ENCODE measurements around the gene FADS1.

The FADS1 gene

DNA sequence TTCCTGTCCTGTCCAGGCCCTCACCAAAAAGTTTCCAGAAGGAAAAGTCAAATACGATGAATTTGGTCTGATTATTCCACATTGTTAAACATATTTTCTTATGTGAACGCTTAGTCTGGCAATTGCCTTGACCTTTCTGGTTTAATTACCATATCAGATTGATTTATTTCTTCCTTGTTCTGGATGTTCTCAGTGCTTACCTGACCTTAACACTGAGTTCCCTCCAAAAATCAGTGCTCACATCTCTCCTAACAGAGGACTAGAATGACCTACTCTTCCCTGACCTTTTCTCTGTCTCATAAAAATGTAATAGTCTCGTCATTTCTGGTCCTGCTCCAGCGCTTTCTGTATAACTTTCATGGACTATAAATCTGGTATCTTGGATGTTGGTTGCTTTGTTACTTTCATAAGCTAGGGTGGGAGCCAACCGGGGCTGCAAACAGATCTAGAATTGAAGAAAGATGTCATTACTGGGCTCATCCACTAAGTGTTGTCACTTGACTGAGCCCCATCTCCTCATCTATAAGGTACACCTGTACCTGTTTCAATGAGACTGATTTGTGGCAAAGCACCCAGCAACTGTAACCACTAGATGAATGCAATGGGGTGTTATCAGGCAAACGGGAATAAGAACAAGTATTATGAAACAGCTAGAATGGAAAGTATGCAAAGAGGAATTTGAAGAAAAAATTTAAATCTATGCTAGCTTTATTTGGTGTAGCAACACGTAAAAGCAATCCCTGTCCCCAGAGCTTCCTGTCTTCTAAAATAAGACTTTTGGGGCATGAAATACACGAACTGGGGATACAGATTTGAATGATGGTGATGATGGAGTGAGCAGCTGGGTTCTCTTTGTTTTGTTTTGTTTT is 13.7 kb upstream of the FADS1 start:
- no peak for DNase-seq (ENCODE audit: low read depth in 1 of 2, low spot score in 1 of 2)
- no peak overlapping the region for H3K4me3 ChIP-seq (replicated peaks; ENCODE audit: insufficient read depth, low read length)
- TF ChIP-seq SPI1 (IDR thresholded peaks at IDR 0.05; ENCODE audit: borderline replicate concordance, low read depth) (no peak), POLR2AphosphoS5 (IDR thresholded peaks at IDR 0.05; ENCODE audit: low read depth) (no peak), GABPA (IDR thresholded peaks at IDR 0.05; ENCODE audit: low read depth) (no peak)
- TF ChIP-seq, protein P1, sequence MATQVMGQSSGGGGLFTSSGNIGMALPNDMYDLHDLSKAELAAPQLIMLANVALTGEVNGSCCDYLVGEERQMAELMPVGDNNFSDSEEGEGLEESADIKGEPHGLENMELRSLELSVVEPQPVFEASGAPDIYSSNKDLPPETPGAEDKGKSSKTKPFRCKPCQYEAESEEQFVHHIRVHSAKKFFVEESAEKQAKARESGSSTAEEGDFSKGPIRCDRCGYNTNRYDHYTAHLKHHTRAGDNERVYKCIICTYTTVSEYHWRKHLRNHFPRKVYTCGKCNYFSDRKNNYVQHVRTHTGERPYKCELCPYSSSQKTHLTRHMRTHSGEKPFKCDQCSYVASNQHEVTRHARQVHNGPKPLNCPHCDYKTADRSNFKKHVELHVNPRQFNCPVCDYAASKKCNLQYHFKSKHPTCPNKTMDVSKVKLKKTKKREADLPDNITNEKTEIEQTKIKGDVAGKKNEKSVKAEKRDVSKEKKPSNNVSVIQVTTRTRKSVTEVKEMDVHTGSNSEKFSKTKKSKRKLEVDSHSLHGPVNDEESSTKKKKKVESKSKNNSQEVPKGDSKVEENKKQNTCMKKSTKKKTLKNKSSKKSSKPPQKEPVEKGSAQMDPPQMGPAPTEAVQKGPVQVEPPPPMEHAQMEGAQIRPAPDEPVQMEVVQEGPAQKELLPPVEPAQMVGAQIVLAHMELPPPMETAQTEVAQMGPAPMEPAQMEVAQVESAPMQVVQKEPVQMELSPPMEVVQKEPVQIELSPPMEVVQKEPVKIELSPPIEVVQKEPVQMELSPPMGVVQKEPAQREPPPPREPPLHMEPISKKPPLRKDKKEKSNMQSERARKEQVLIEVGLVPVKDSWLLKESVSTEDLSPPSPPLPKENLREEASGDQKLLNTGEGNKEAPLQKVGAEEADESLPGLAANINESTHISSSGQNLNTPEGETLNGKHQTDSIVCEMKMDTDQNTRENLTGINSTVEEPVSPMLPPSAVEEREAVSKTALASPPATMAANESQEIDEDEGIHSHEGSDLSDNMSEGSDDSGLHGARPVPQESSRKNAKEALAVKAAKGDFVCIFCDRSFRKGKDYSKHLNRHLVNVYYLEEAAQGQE (IDR thresholded peaks at IDR 0.05; ENCODE audit: insufficient replicate concordance, low read depth): no peak
- TF ChIP-seq, protein P2, sequence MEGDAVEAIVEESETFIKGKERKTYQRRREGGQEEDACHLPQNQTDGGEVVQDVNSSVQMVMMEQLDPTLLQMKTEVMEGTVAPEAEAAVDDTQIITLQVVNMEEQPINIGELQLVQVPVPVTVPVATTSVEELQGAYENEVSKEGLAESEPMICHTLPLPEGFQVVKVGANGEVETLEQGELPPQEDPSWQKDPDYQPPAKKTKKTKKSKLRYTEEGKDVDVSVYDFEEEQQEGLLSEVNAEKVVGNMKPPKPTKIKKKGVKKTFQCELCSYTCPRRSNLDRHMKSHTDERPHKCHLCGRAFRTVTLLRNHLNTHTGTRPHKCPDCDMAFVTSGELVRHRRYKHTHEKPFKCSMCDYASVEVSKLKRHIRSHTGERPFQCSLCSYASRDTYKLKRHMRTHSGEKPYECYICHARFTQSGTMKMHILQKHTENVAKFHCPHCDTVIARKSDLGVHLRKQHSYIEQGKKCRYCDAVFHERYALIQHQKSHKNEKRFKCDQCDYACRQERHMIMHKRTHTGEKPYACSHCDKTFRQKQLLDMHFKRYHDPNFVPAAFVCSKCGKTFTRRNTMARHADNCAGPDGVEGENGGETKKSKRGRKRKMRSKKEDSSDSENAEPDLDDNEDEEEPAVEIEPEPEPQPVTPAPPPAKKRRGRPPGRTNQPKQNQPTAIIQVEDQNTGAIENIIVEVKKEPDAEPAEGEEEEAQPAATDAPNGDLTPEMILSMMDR (IDR thresholded peaks at IDR 0.05; ENCODE audit: insufficient read depth, low read length): no peak
- H3K27ac ChIP-seq (replicated peaks): no peak overlapping the region
- peaks cover 34% of the 10 kb centered on the region for H3K27me3 ChIP-seq (ENCODE audit: insufficient read depth, poor library complexity, severe bottlenecking)

DNA sequence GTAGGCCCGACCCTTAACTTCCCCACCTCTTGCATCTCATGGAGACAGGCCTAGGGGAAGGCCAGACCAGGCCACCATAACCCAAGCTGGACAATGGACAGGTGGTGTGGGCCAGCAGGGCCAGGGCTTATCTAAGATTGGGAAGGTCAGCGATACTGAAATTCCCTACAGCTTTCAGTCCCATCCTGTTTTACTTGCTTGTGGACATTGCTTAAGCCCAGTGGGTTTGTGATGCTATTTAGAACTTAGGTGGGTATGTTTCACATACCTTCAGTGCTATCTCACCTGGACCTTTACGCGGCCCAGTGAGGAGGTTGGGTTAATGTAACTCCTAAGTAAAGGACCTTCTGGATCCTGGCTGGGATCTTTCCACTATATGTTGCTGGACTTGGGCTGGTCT is 13.0 kb upstream of the FADS1 start:
- Histone ChIP-seq H3K27me3 (ENCODE audit: insufficient read depth, poor library complexity, severe bottlenecking) (peaks cover 36% of the 10 kb centered on the region), H3K27ac (replicated peaks) (no peak overlapping the region), H3K4me3 (replicated peaks; ENCODE audit: insufficient read depth, low read length) (no peak overlapping the region)
- no peak for DNase-seq (ENCODE audit: low read depth in 1 of 2, low spot score in 1 of 2)
- TF ChIP-seq, protein P2 (IDR thresholded peaks at IDR 0.05; ENCODE audit: insufficient read depth, low read length): no peak
- TF ChIP-seq POLR2AphosphoS5 (IDR thresholded peaks at IDR 0.05; ENCODE audit: low read depth) (no peak), GABPA (IDR thresholded peaks at IDR 0.05; ENCODE audit: low read depth) (no peak), SPI1 (IDR thresholded peaks at IDR 0.05; ENCODE audit: borderline replicate concordance, low read depth) (no peak)
- TF ChIP-seq, protein P1 (IDR thresholded peaks at IDR 0.05; ENCODE audit: insufficient replicate concordance, low read depth): no peak

DNA sequence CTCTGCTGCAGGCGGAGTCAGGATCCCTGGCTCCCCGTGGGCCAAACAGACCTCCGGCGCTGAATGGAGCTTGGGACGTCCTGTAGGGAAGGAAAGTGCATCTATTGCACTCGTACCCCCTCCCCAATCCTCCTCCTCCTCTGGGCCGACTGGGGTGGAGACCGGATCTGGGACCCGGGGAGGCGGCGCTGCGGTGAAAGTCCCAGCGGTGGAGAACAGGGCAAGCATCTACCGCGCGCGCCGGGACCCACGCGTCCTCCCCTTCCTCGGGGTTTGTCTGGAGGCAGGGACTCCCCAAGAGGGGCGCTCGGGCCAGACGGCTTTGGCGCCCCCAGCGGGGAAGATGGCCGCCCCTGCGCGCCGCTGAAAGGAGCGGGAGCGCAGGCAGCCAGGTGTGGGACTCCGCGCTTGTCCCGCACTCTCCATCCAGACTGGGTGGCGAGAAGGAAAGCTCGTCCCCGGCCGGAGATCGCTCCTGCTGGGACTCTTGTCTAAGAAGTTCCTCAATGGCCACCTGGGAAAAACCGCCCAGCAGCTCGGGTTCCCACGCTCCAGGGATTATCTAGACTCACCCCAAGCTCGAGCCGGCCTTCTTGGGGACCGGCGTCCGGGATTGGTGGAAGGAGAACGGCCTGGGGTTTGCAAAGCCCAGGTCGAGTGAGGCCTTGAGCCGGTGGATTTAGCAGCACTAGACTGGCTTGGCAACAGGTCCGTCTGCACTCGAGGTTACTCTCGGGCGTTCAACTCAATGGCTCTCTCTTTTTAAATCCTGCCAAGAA is 12.0 kb upstream of the FADS1 start:
- Histone ChIP-seq H3K27me3 (ENCODE audit: insufficient read depth, poor library complexity, severe bottlenecking) (peaks cover 36% of the 10 kb centered on the region), H3K27ac (replicated peaks) (no peak overlapping the region), H3K4me3 (replicated peaks; ENCODE audit: insufficient read depth, low read length) (peak overlapping the region; percentile 36)
- no peak for DNase-seq (ENCODE audit: low read depth in 1 of 2, low spot score in 1 of 2)
- TF ChIP-seq SPI1 (IDR thresholded peaks at IDR 0.05; ENCODE audit: borderline replicate concordance, low read depth): no peak
- no peak for TF ChIP-seq GABPA (IDR thresholded peaks at IDR 0.05; ENCODE audit: low read depth)
- TF ChIP-seq, protein P2 (IDR thresholded peaks at IDR 0.05; ENCODE audit: insufficient read depth, low read length): no peak
- TF ChIP-seq, protein P1 (IDR thresholded peaks at IDR 0.05; ENCODE audit: insufficient replicate concordance, low read depth): no peak

All from HL-60 (cell line).